Measurements from ENCODE around the gene VKORC1. TPM values are rescaled to one million over a fixed set of nuclear protein-coding genes. Genes with fewer than 3 reads are reported as not detected.

Gene VKORC1
- total RNA-seq, 1 donor = 147 TPM

GRCh38 chr16:31072540-31073141 lies 22.0 kb downstream of the VKORC1 start:
- peaks cover 5% of the 10 kb centered on the region for H4K20me1 ChIP-seq (ENCODE audit: insufficient read depth, low read length)
- peak overlapping the region; percentile 93 for H3K27ac ChIP-seq (ENCODE audit: low read depth, low read length)
- peak overlapping the region; percentile 88 for H2AFZ ChIP-seq (ENCODE audit: low read length)
- H3K4me3 ChIP-seq (ENCODE audit: insufficient read depth, low read length) = peak overlapping the region; percentile 94
- no peaks in the 10 kb centered on the region for H3K9me3 ChIP-seq (ENCODE audit: low read depth, low read length)
- peaks cover 15% of the 10 kb centered on the region for H3K36me3 ChIP-seq (ENCODE audit: insufficient read depth, low read length)
- DNase-seq (ENCODE audit: insufficient read length, low spot score, missing footprints) = peak; percentile 96
- peaks cover 85% of the 10 kb centered on the region for H3K79me2 ChIP-seq (ENCODE audit: insufficient read depth, low read length)
- peaks cover 22% of the 10 kb centered on the region for H3K4me1 ChIP-seq (ENCODE audit: insufficient read depth, low read length)
- no peaks in the 10 kb centered on the region for H3K27me3 ChIP-seq (ENCODE audit: insufficient read depth, low read length)
- no peak for TF ChIP-seq CTCF (IDR thresholded peaks at IDR 0.05; ENCODE audit: extremely low read depth, low read depth, low read length)
- H3K4me2 ChIP-seq (ENCODE audit: insufficient read depth, low read length) = peak overlapping the region; percentile 98

GRCh38 chr16:31071861-31072260 lies 22.7 kb downstream of the VKORC1 start:
- Histone ChIP-seq H4K20me1 (ENCODE audit: insufficient read depth, low read length) (peaks cover 3% of the 10 kb centered on the region), H3K27ac (ENCODE audit: low read depth, low read length) (peak overlapping the region; percentile 93), H3K9me3 (ENCODE audit: low read depth, low read length) (no peaks in the 10 kb centered on the region), H3K27me3 (ENCODE audit: insufficient read depth, low read length) (no peaks in the 10 kb centered on the region), H3K4me3 (ENCODE audit: insufficient read depth, low read length) (peak overlapping the region; percentile 94), H3K36me3 (ENCODE audit: insufficient read depth, low read length) (peaks cover 7% of the 10 kb centered on the region), H3K4me2 (ENCODE audit: insufficient read depth, low read length) (peak overlapping the region; percentile 98), H3K4me1 (ENCODE audit: insufficient read depth, low read length) (peaks cover 22% of the 10 kb centered on the region), H2AFZ (ENCODE audit: low read length) (no peak overlapping the region), H3K79me2 (ENCODE audit: insufficient read depth, low read length) (peaks cover 84% of the 10 kb centered on the region)
- DNase-seq (ENCODE audit: insufficient read length, low spot score, missing footprints) = peak; percentile 97
- no peak for TF ChIP-seq CTCF (IDR thresholded peaks at IDR 0.05; ENCODE audit: extremely low read depth, low read depth, low read length)

GRCh38 chr16:31067342-31067741 lies 27.3 kb downstream of the VKORC1 start:
- Histone ChIP-seq H3K4me1 (ENCODE audit: insufficient read depth, low read length) (peaks cover 24% of the 10 kb centered on the region), H3K27me3 (ENCODE audit: insufficient read depth, low read length) (no peaks in the 10 kb centered on the region), H4K20me1 (ENCODE audit: insufficient read depth, low read length) (no peaks in the 10 kb centered on the region), H3K36me3 (ENCODE audit: insufficient read depth, low read length) (peaks cover 8% of the 10 kb centered on the region), H3K4me2 (ENCODE audit: insufficient read depth, low read length) (no peak overlapping the region), H2AFZ (ENCODE audit: low read length) (no peak overlapping the region), H3K9me3 (ENCODE audit: low read depth, low read length) (no peaks in the 10 kb centered on the region), H3K27ac (ENCODE audit: low read depth, low read length) (no peak overlapping the region), H3K79me2 (ENCODE audit: insufficient read depth, low read length) (peaks cover 77% of the 10 kb centered on the region), H3K4me3 (ENCODE audit: insufficient read depth, low read length) (no peak overlapping the region)
- DNase-seq (ENCODE audit: insufficient read length, low spot score, missing footprints) = peak; percentile 54
- no peak for TF ChIP-seq CTCF (IDR thresholded peaks at IDR 0.05; ENCODE audit: extremely low read depth, low read depth, low read length)

GRCh38 chr16:31064882-31065461 lies 29.6 kb downstream of the VKORC1 start:
- DNase-seq (ENCODE audit: insufficient read length, low spot score, missing footprints) = peak; percentile 99
- Histone ChIP-seq H3K79me2 (ENCODE audit: insufficient read depth, low read length) (peaks cover 76% of the 10 kb centered on the region), H4K20me1 (ENCODE audit: insufficient read depth, low read length) (no peaks in the 10 kb centered on the region), H3K36me3 (ENCODE audit: insufficient read depth, low read length) (peaks cover 30% of the 10 kb centered on the region), H3K4me1 (ENCODE audit: insufficient read depth, low read length) (peaks cover 13% of the 10 kb centered on the region), H3K27ac (ENCODE audit: low read depth, low read length) (peak overlapping the region; percentile 94), H2AFZ (ENCODE audit: low read length) (peak overlapping the region; percentile 64), H3K4me3 (ENCODE audit: insufficient read depth, low read length) (peak overlapping the region; percentile 19), H3K4me2 (ENCODE audit: insufficient read depth, low read length) (peak overlapping the region; percentile 65), H3K9me3 (ENCODE audit: low read depth, low read length) (no peaks in the 10 kb centered on the region), H3K27me3 (ENCODE audit: insufficient read depth, low read length) (no peaks in the 10 kb centered on the region)
- TF ChIP-seq CTCF (IDR thresholded peaks at IDR 0.05; ENCODE audit: extremely low read depth, low read depth, low read length) = no peak
